A172 (cell line): Measurements from ENCODE around the gene DENND2A. TPM values are rescaled to one million over a fixed set of nuclear protein-coding genes. Genes with fewer than 3 reads are reported as not detected.
"Not testable (repeated sequence)": the region's sequence is repeated elsewhere in the genome, so short reads cannot be mapped to it uniquely, and the experiment has no call there.

ENCODE experiments used
- DNase-seq: peaks from one replicate; pipeline ENCODE4 v3.0.0-alpha.2; 2015; ENCODE audit warnings: low spot score
- total RNA-seq: library from RNA; depleted of rRNA; stranded (reverse); fragments of >200 nt; shearing (Covaris generic); gene quantifications from 2 replicates; pipeline ENCODE4 v1.2.3, GENCODE V29; 2014

Gene DENND2A
- total RNA-seq, 1 experiment from 2014 or later, result 3.3 TPM

DNA sequence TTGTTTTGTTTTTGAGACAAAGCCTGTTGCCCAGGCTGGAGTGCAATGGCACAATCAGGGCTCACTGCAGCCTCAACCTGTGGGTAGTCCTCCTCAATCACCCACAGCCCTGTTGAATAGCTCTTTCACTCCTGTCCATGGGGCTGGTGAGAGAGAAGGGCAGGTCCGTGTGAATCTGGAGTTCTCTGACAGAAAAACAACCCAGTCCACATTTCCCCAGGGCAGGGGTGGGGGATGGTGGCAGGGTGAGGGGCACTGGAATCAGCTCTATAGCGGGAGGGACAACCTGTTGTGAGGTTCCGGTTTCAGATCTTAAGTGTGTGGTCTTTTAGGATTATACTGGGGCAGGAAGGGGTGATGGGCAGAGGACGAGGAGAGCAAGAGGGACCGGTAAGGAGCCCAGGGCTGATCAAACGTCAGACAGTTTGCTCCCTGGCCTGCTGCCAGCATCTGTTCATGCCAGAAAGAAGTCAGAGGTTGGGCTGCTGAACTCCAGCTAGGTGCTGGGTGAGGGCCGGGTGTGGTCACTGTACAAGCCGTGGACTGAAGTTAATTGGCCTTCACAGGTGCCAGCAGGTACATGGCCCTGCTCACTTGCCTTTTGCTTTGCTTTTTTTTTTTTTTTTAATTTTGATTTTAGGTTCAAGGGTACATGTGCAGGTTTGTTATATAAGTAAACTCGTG, 128.2 kb downstream of the DENND2A start:
- DNase-seq, result peak; percentile 3

DNA sequence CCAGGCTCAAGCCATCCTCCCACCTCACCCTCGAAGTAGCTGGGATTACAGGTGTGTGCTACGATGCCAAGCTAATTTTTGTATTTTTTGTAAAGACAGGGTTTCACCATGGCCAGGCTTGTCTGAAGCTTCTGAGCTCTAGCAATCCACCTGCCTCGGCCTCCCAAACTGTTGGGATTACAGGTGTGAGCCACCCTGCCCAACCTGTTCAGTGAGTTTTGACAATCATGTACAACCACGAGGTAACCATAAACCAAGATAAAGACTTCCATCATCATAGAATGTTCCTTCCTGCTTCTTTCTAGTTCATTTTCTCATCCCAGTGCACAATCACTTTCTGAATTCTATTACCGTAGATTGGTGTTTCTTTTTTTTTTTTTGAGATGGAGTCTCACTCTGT, 130.8 kb downstream of the DENND2A start:
- DNase-seq, result no peak

DNA sequence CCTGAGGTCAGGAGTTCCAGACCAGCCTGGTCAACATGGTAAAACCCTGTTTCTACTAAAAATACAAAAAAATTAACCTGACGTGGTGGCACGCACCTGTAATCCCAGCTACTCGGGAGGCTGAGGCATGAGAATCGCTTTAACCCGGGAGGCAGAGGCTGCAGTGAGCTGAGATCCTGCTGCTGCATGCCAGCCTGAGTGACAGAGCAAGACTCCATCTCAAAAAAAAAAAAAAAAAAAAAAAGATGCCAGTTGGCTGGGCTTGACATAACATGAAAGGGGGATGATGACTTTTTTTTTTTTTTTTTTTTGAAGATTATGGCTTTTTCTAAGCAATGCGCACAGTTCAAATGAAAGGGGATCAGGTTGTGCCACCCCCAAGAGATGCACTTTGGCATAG, 133.1 kb downstream of the DENND2A start:
- DNase-seq, result not testable (repeated sequence)

DNA sequence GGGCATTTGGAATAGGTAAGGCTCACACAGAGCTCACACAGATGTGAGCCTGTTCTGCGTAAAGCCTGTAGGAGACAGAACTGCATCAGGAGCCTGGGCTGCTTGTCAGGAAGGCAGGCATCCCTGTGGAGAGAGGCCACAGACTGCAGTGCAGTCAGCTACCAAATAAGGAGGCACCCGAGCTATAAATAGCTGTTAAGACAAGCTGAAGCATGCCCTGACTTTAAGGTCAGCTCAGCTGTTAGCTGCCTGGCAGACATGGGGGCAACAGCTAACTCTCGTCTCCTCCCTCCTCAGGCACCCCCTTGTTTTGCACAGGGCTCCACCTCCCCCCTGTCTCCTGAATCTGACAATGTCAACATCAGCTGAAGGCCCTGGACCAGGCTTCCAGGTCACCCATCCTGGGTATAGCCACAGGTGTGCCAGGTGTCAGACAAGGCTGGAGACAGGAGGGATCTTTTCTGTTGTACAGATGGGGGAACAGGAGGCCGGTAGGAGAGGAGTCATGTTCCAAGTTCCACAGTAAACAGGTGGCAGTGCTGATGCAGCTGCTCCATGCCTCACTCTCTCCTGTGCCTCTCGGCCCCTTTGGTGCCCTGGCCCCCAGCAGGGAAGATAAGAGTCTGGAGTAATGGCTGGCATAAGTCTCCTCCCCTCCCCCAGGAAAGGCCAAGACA, 133.7 kb downstream of the DENND2A start:
- peak; percentile 62 for DNase-seq

DNA sequence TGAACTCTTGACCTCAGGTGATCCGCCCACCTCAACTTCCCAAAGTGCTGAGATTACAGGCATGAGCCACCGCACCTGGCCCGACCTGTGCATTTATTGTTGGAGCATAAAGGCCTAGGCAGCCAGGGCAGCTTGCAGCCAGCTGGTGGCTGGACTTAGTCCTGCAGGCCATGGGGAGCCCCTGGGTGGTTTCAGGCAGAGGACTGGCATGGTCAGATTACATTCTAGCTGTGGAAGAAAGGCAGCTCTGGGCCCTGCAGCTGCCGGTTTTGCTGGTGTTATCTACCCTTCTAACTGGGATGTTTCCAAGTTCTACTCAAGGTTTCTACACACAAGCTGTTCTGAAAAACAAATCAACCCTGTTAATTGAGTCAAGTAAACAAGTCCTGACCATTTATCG, 138.6 kb downstream of the DENND2A start:
- no peak for DNase-seq

DNA sequence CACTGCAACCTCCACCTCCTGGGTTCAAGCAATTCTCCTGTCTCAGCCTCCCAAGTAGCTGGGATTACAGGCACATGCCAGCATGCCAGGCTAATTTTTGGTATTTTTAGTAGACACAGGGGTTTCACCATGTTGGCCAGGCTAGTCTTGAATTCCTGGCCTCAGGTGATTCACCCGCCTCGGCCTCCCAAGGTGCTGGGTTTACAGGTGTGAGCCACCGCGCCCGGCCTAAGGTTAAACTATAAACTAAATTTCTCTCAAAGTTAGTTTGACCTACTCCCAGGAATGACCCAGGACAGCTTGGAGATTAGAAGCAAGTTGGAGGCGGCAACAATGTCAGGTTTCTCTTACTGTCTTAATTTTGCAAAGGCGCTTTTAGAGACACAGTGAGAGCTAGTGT, 142.8 kb downstream of the DENND2A start:
- DNase-seq, result not testable (repeated sequence)

DNA sequence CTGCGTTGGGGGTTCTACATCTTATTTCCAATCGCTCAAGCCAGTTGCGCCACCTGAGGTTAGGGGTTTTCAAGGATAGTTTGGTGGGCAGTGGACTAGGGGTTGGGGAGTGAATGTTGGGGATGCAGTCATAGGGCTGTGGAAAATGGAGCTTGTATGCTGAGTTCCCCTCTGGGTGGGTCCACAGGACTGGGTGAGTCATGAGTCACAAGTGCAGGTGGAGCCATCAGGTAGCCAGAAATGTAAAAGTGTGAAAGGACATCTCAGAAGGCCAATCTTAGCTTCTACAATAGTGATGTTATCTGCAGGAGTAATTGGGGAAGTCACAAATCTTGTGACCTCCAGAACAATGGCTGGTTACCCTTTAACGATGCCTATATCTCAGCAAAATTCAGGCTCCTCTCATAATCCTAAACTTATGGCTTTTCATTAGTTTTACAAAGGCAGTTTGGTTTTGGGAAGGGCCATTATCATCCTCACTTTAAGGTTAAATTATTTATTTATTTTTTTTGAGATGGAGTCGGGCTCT, 143.3 kb downstream of the DENND2A start:
- no peak for DNase-seq

DNA sequence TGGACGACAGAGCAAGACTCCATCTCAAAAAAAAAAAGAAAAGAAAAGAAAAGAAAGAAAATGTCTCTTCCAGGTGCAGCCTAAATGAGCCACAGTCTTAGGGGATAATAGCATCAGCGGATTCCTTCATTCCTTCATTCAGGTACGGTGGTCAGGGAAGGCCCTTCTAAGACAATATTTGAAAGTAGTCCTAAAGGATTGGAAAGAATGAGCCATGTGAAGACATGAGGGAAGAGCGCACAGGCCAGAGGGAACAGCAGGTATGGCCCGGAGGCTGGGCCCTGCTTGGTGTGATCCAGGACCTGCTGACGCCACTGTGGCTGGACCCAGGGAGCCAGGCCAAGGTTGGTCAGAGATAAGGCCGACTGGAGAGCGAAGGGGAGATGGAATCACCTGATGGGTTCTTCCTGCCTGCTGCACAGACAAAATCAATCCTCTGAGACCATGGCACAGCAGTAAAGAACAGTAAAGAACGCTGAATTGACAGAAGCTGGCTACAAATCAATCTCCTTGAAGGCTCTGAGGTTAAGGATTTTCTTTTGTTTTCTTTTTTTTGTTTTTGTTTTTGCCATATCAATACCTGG, 145.0 kb downstream of the DENND2A start:
- no peak for DNase-seq

DNA sequence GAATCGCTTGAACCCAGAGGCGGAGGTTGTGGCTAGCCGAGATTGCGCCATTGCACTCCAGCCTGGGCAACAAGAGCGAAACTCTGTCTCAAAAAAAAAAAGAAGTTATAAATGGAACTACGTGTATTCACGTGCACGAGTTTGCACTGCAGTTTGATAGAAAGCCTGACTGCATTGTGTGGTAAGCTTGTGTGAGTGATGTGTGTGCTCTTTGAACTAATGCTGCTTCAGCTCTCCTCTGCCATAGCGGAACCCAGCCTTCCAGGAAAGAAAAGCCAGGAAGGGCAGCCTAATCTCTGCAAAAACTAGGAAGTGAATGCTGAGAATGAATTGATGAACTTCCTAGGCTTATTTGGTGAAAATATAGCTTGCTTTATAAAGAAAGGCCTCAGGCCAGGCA, 145.7 kb downstream of the DENND2A start:
- DNase-seq, result no peak

DNA sequence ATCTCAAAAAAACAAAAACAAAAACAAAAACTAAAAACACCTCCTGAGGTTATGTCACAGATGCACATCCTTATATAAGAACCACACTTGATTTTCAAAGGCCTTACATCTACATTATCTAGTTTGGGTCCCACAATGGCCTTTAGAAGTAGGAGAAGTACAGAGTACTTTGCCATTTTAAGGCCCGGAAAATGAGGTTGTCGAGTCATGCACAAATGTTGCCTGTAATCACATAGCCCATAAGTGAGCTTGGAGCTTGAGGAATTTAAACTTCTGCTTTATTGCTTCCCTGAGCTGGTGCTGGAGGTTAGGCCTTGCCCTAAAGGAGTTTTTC, 151.6 kb downstream of the DENND2A start:
- DNase-seq, result no peak

DNA sequence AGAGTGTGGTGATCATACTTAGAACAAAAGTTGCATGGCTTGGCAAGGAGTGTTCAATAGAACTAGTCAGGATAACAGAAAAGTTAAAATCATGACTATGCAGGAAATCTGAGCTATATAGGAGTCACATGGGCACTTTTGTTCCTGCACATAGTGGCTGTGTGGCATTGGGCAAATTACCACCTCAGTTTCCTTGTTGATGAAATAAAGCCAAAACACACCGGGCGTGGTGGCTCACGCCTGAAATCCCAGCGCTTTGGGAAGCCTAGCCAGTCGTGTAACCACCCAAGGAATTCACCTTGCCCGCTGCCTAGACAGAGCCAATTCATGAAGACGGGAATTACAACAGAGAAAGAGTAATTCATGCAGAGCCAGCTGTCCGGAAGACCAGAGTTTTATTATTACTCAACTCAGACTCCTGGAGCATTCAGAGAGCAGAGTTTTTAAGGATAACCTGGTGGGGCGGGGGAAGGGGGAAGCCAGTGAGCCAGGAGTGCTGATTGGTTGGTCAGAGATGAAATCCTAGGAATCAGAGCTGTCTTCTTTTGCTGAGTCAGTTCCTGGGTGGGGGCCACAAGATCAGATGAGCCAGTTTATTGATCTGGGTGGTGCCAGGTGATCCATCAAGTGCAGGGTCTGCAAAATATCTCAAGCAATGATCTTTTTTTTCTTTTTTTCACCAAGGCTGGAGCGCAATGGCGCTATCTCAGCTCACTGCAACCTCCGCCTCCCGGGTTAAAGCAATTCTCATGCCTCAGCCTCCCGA, 154.9 kb downstream of the DENND2A start:
- no peak for DNase-seq

DNA sequence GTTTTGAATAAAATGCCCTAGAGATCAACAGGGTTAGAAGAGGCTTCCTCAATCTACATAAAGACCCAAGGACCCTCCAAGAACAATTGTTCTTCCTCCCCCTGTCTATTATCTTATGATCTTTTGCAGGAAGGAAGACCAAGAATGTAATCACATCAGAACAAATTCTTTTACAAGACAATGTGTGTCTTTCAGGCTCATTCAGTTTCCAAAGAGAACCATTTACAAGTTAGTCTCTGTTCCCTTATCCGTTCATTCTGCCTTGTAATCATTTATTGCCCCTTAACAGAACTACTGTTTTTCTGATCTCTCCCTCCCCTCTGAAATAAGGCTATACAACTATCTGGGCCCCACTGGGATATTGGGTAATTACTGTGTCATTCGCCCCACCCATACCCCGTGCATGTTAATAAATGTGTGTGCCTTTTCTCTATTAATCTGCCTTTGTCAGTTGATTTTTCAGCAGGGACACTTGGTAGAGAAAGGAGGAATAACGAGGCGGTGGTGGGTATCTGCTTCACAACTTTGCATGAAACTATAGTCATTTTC, 155.6 kb downstream of the DENND2A start:
- no peak for DNase-seq

DNA sequence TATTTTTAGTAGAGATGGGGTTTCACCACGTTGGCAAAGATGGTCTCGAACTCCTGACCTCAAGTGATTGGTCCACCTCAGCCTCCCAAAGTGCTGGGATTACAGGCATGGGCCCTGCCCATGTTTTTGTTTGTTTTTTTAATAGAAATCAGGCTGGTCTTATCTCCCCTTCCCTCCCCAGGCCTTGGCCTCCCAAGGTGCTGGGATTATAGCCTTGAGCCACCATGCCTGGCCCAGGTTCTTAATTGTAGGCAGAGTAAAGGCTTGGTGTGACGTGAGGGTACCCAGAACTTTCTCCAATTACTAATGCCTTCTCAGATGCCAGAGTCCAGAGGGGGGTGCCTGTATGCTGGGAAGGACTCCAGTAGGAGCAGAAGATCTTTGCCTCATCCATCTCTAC, 156.1 kb downstream of the DENND2A start:
- no peak for DNase-seq

DNA sequence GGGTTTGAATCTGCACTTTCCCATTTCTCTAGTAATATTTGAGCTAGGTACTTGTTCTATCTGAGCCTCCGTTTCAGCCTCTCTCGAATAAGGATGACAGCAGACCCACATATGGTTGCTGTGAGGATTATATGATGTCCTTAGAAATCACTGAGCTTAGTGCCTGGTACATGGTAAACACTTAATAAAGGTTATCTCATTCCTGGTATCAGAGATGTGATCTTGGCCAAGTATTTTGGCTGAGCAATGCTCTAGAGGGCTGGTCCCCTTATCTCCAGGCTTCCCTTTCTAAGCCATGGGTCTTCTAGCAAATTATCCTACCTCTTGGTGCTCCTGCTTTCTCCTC, 160.9 kb downstream of the DENND2A start:
- DNase-seq, result no peak

DNA sequence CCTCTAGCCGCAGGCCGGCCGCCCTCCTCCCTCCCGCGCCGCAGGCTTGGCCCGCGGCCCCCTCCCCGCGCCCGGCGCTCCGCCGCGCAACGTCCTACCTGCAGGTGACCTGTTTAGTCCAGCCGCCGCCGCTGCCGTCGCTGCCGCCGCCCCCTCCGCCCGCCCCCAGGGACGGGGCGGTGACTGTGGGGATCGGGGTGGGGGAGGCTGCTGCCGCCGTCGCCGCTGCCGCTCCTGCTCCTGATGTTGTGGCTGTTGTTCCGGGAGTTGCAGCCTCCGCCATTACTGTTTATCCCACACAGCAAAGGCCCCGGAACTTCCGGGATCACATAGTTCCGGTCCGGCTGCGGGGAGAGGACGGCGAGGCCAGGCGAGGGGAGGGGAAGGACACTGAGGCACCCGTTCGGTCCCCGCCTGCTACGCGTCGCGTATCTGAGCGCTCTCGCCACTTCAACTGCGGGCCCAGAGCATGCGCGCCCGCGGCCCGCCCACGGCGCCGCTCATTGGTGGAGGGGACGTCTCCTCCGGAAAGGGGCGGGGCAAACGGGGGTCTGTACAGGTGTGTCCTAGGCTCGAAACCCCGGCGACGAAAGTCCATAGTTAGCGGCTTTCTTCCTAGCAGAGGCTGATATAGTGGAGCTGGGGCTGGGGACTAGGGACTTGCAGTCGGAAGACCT, 161.4 kb downstream of the DENND2A start, which contains the start of gene MKRN1:
TSS of gene MKRN1 (minus strand) at position 444 of the 677 bp plus-strand sequence. CDS start at position 283, 161 bp downstream.
- DNase-seq, result peak; percentile 85

DNA sequence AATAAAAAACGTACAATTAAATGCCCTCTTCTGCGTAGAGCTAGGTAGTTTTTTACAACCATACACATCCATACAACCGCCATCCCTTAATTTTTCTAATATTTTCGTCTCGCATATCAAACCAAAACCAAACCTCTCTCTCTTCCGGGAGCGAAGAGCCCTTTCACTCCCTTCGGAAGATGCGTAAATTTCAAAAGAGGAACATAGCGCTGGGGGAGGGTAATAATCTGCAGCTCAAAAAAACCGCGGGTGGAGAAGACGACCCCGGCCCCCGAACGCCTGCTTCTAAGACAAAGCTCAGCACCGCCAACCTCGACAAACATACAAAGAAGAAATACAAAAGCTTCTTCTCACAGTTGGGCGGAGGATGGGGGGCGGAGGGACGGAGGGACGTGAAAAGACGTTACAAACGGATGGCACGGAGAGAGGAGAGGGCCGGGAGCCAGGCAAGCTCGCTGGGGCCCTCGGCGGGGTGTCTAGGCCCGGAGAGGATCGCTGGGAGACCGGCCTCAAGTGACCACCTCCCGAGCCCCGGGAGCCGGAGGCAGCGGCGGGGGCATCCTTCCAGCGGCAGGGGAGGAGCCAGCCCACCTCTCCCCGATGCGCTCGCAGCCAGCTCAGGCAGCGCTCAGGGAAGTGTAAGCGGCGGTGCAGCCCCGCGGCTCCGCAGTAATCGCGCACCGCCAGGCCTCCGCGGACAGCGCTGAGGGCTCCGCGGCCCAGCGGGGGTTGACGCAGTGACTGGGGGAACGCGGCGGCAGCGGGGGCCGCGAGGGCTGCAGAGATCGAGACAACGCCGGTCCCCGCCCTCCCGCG, 162.2 kb downstream of the DENND2A start:
- peak; percentile 6 for DNase-seq

DNA sequence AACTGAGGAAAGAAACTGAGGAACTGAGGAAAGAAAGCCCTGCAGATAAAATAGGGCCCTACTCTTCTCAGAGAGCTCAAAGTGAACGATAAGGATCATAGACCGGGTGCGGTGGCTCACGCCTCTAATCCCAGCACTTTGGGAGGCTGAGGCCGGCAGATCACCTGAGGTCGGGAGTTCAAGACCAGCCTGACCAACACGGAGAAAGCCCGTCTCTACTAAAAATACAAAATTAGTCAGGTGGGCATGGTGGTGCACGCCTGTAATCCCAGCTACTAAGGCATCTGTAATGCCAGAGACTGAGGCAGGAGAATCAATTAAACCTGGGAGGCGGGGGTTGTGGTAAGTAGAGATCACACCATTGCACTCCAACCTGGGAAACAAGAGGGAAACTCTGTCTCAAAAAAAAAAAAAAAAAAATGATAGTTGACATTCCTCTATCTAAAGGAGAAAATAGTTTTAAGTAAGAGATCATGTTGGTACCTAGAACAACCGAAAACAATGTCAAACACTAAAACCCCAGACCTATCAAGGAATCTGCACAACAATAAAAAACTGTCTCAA, 163.8 kb downstream of the DENND2A start:
- DNase-seq, result no peak

DNA sequence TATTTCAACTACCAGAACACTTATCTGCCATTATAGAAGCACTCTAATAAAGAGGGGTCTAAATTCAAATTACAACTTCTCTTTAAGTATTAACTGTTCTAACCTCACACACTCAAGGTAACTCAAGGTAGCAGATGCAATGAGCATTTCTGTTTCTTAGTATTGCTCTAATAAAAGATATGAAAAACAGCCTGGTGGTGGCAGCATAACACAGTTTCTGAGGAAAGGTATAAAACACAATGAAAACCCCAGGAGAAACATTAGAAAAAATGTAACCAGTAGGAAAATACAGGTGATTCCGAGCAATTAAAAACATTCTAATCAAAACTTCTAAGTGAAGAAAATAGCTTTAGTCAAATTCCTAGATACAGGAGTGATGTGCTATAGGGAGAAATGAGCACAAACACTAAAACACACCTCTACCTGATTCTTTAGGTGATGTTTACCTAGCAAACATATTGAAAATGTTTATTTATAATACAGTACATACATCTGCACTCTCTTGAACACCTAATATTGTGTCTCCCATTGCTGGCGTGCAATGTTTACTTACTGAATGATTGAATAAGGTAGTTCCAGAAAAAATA, 164.8 kb downstream of the DENND2A start:
- DNase-seq, result peak; percentile 19
